HEK293 (cell line): ENCODE data around the gene PTPRA.
A peak's percentile ranks its signal among the peaks of the same experiment; 100 is the strongest.

Experiments
- CTCF ChIA-PET: fragments of 350-600 bp; formaldehyde crosslinking; extraction: SDS; loops from one replicate; lab custom pipeline; 2021; ENCODE audit warnings: antibody characterized with exemption; lab: Yijun Ruan, JAX
- POLR2A ChIA-PET: fragments of 300-600 bp; formaldehyde crosslinking; extraction: SDS; loops from one replicate; lab custom pipeline; 2020; ENCODE audit warnings: antibody characterized with exemption, inconsistent platforms; lab: Yijun Ruan, JAX
- H3K27ac ChIP-seq: fragments of 200-500 bp; sonication (Bioruptor generic); 2 replicates; pipeline ENCODE4 v1.5.1; 2014; ENCODE audit warnings: low read depth, low read length, control low read depth, inconsistent platforms; ENCODE audit errors: extremely low read depth
- H3K36me3 ChIP-seq, 2 experiments: fragments of 200-500 bp in 1 of 2; sonication (Bioruptor generic) in 1 of 2; 1 replicate in 1 of 2; 2 replicates in 1 of 2; pipeline ENCODE4 v1.5.1; 2014 to 2017; ENCODE audit warnings: inconsistent platforms in 2 of 2, low read length in 2 of 2; ENCODE audit not compliant: control insufficient read depth in 2 of 2, insufficient read depth in 1 of 2
- H3K4me1 ChIP-seq: fragments of 200-500 bp; sonication (Bioruptor generic); 2 replicates; pipeline ENCODE4 v1.5.1; 2014; ENCODE audit warnings: mild to moderate bottlenecking, low read length, inconsistent platforms; ENCODE audit not compliant: control insufficient read depth, insufficient read depth
- H3K4me3 ChIP-seq: 2 replicates; pipeline ENCODE4 v1.5.1; 2011; ENCODE audit warnings: low read depth, mild to moderate bottlenecking, control low read depth, low read length, moderate library complexity
- H3K9me3 ChIP-seq: fragments of 200-500 bp; sonication (Bioruptor generic); 2 replicates; pipeline ENCODE4 v1.5.1; 2014; ENCODE audit warnings: low read depth, low read length, inconsistent platforms; ENCODE audit not compliant: control insufficient read depth, insufficient read depth
- BCL11A ChIP-seq: fragments of 450-650 bp; formaldehyde crosslinking; IDR thresholded peaks from 2 replicates; pipeline ENCODE4 v1.5.1; 2016; ENCODE audit warnings: low read depth, missing biosample characterization, missing genetic modification characterization
- KLF7 ChIP-seq: fragments of 450-650 bp; formaldehyde crosslinking; IDR thresholded peaks from 2 replicates; pipeline ENCODE4 v1.5.1; 2016; ENCODE audit warnings: missing biosample characterization, missing genetic modification characterization, borderline replicate concordance
- KLF8 ChIP-seq: fragments of 450-650 bp; formaldehyde crosslinking; IDR thresholded peaks from 2 replicates; pipeline ENCODE4 v1.5.1; 2016; ENCODE audit warnings: missing biosample characterization, missing genetic modification characterization
- SALL2 ChIP-seq: fragments of 450-650 bp; formaldehyde crosslinking; IDR thresholded peaks from 2 replicates; pipeline ENCODE4 v1.5.0; 2017; ENCODE audit warnings: missing biosample characterization, mild to moderate bottlenecking, missing genetic modification characterization, borderline replicate concordance
- SCRT1 ChIP-seq: fragments of 450-650 bp; formaldehyde crosslinking; IDR thresholded peaks from 2 replicates; pipeline ENCODE4 v1.5.1; 2016; ENCODE audit warnings: missing biosample characterization, missing genetic modification characterization, borderline replicate concordance
- ZNF121 ChIP-seq: fragments of 450-650 bp; formaldehyde crosslinking; IDR thresholded peaks from 2 replicates; pipeline ENCODE4 v1.5.1; 2016; ENCODE audit warnings: missing biosample characterization, missing genetic modification characterization
- ZNF169 ChIP-seq: fragments of 450-650 bp; formaldehyde crosslinking; IDR thresholded peaks from 2 replicates; pipeline ENCODE4 v1.5.1; 2016; ENCODE audit warnings: missing biosample characterization, missing genetic modification characterization
- ZNF174 ChIP-seq: fragments of 450-650 bp; formaldehyde crosslinking; IDR thresholded peaks from 2 replicates; pipeline ENCODE4 v1.5.0; 2017; ENCODE audit warnings: missing biosample characterization, mild to moderate bottlenecking, missing genetic modification characterization
- ZNF366 ChIP-seq: fragments of 450-650 bp; formaldehyde crosslinking; conservative IDR thresholded peaks from 2 replicates; pipeline ENCODE4 v1.5.1; 2016; ENCODE audit warnings: missing biosample characterization, missing genetic modification characterization
- ZNF510 ChIP-seq: fragments of 450-650 bp; formaldehyde crosslinking; IDR thresholded peaks from 2 replicates; pipeline ENCODE4 v1.5.1; 2018; ENCODE audit warnings: mild to moderate bottlenecking, missing genetic modification characterization, missing biosample characterization; ENCODE audit not compliant: insufficient replicate concordance
- ZNF544 ChIP-seq: fragments of 450-650 bp; formaldehyde crosslinking; IDR thresholded peaks from 2 replicates; pipeline ENCODE4 v1.5.0; 2017; ENCODE audit warnings: missing biosample characterization, missing genetic modification characterization
- ZNF585B ChIP-seq: fragments of 450-650 bp; formaldehyde crosslinking; IDR thresholded peaks from 2 replicates; pipeline ENCODE4 v1.5.1; 2016; ENCODE audit warnings: missing biosample characterization, missing genetic modification characterization
- ZNF776 ChIP-seq: fragments of 450-650 bp; formaldehyde crosslinking; IDR thresholded peaks from 2 replicates; pipeline ENCODE4 v1.5.0; 2017; ENCODE audit warnings: missing biosample characterization, missing genetic modification characterization, borderline replicate concordance
- ZNF830 ChIP-seq: fragments of 450-650 bp; IDR thresholded peaks from 2 replicates; pipeline ENCODE4 v1.5.0; 2018; ENCODE audit warnings: missing biosample characterization, missing genetic modification characterization, low read depth, mild to moderate bottlenecking, moderate library complexity
- TF ChIP-seq, protein P1 (sequence below): fragments of 450-650 bp; formaldehyde crosslinking; IDR thresholded peaks from 2 replicates; pipeline ENCODE4 v1.5.1; 2016; ENCODE audit warnings: missing biosample characterization, missing genetic modification characterization
- TF ChIP-seq, protein P2 (sequence below): fragments of 450-650 bp; formaldehyde crosslinking; IDR thresholded peaks from 2 replicates; pipeline ENCODE4 v1.5.1; 2016; ENCODE audit warnings: missing biosample characterization, missing genetic modification characterization
- TF ChIP-seq, protein P3 (sequence below): fragments of 450-650 bp; formaldehyde crosslinking; IDR thresholded peaks from 2 replicates; pipeline ENCODE4 v1.5.1; 2016; ENCODE audit warnings: missing biosample characterization, missing genetic modification characterization
- TF ChIP-seq, protein P4 (sequence below): fragments of 450-650 bp; formaldehyde crosslinking; IDR thresholded peaks from 2 replicates; pipeline ENCODE4 v1.5.1; 2016; ENCODE audit warnings: missing biosample characterization, missing genetic modification characterization
- TF ChIP-seq, protein P5 (sequence below): fragments of 450-650 bp; formaldehyde crosslinking; IDR thresholded peaks from 2 replicates; pipeline ENCODE4 v1.5.1; 2016; ENCODE audit warnings: missing biosample characterization, missing genetic modification characterization

PTPRA gene

DNA sequence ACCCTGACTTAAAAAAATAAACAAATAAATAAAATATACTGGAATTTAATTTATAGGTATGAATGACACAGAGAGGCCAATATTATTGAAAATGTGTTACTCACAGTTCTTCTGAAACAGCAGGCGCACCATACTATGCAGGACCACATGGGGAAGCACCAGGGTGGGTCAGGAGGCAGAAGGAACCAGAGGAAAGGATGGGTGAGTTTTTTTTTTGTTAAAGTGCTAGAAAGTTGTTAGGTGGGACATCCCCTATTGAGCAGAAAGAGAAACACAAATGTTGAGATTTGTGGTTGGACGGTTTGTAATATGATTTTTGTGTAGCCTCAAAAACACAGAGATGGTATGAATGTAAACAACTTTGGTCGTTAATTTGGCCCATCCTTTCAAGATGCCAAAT is 26.0 kb downstream of the PTPRA start:
- Histone ChIP-seq H3K4me3 (no peak overlapping the region), H3K4me1 (no peaks in the 10 kb centered on the region), H3K27ac (no peak overlapping the region), H3K36me3 (peaks cover 0 to 15% of the 10 kb centered on the region in 2 experiments; a peak in 2 of 3 replicates), H3K9me3 (peaks cover 2% of the 10 kb centered on the region)
- TF ChIP-seq, protein P1, sequence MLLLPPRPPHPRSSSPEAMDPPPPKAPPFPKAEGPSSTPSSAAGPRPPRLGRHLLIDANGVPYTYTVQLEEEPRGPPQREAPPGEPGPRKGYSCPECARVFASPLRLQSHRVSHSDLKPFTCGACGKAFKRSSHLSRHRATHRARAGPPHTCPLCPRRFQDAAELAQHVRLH (tag by site-specific recombination): no peak
- TF ChIP-seq ZNF169 (no peak), ZNF174 (tag by site-specific recombination) (no peak)
- POLR2A ChIA-PET: no interaction called here
- CTCF ChIA-PET: interaction anchor here (0.7 kb wide), 1 partner anchor 69 kb away, joined by 3 read pairs; no protein-coding TSS in a partner anchor

DNA sequence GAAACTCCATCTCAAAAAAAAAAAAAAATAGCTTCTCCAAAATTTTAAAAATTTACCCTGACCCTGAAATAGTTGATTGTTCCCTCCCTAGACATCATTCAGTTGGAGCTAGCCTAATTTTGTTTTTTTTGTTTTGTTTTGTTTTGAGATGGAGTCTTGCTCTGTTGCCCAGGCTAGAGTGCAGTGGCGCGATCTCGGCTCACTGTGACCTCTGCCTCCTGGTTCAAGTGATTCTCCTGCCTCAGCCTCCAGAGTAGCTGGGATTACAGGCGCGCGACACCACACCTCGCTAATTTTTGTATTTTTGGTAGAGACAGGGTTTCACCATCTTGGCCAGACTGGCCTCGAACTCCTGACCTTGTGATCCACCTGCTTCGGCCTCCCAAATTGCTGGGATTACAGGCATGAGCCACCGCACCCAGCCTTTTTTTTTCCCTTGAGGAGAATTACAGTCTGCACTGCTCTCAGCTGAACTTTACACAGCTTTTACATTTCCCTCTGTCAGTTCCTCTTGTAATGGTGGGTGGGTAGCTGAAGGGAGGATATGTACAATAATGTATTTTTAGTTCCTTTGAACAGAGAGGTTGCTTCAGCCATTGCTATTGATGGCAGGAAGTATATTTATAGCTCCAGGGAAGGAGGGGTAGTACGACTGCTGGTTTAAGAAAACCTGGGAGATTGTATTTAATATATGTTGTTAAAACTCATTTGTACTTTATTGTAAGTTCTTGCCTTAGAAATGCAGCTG is 27.7 kb downstream of the PTPRA start:
- Histone ChIP-seq H3K9me3 (peaks cover 2% of the 10 kb centered on the region; the same call in 1 of the 2 replicates), H3K27ac (no peak overlapping the region), H3K36me3 (peaks cover 0 to 10% of the 10 kb centered on the region in 2 experiments; a peak in 2 of 3 replicates), H3K4me3 (no peak overlapping the region), H3K4me1 (no peaks in the 10 kb centered on the region)
- ChIA-PET CTCF (interaction anchor here (0.7 to 1.6 kb wide), 4 partner anchors 49 to 669 kb away, joined by 3 to 5 read pairs (median 4); no protein-coding TSS in a partner anchor), POLR2A (no interaction called here)
- TF ChIP-seq ZNF121 (tag by site-specific recombination) (peak; percentile 65), ZNF510 (tag by site-specific recombination) (no peak), ZNF776 (tag by site-specific recombination) (no peak), KLF8 (tag by site-specific recombination) (no peak)
- TF ChIP-seq, protein P2, sequence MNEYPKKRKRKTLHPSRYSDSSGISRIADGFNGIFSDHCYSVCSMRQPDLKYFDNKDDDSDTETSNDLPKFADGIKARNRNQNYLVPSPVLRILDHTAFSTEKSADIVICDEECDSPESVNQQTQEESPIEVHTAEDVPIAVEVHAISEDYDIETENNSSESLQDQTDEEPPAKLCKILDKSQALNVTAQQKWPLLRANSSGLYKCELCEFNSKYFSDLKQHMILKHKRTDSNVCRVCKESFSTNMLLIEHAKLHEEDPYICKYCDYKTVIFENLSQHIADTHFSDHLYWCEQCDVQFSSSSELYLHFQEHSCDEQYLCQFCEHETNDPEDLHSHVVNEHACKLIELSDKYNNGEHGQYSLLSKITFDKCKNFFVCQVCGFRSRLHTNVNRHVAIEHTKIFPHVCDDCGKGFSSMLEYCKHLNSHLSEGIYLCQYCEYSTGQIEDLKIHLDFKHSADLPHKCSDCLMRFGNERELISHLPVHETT: no peak
- TF ChIP-seq, protein P3, sequence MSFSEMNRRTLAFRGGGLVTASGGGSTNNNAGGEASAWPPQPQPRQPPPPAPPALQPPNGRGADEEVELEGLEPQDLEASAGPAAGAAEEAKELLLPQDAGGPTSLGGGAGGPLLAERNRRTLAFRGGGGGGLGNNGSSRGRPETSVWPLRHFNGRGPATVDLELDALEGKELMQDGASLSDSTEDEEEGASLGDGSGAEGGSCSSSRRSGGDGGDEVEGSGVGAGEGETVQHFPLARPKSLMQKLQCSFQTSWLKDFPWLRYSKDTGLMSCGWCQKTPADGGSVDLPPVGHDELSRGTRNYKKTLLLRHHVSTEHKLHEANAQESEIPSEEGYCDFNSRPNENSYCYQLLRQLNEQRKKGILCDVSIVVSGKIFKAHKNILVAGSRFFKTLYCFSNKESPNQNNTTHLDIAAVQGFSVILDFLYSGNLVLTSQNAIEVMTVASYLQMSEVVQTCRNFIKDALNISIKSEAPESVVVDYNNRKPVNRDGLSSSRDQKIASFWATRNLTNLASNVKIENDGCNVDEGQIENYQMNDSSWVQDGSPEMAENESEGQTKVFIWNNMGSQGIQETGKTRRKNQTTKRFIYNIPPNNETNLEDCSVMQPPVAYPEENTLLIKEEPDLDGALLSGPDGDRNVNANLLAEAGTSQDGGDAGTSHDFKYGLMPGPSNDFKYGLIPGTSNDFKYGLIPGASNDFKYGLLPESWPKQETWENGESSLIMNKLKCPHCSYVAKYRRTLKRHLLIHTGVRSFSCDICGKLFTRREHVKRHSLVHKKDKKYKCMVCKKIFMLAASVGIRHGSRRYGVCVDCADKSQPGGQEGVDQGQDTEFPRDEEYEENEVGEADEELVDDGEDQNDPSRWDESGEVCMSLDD: no peak

DNA sequence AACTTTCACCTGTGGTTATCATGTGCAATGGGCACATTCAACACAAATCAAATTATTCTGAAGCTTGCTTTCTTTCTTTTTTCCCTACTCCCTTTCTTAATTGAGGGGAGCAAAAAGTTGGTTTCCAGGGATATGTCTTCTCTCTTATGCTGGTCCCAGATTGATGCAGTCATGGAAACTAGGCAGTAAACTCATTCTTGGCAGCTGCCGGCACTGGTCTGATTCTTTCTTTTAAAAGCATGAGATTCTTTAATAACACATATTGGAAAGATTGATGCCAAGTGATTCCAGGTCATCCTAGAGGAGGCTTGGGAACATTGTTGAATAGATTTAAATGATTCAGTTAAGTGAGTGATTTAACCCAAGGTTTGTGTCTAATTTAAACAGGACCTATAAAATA is 29.0 kb downstream of the PTPRA start:
- Histone ChIP-seq H3K4me3 (no peak overlapping the region), H3K9me3 (no peaks in the 10 kb centered on the region), H3K27ac (no peak overlapping the region), H3K36me3 (peaks cover 0 to 1% of the 10 kb centered on the region in 2 experiments; a peak in 1 of 3 replicates), H3K4me1 (0 out of 2 replicates have a peak, but pooled peaks cover 1% of the 10 kb centered on the region)
- ChIA-PET CTCF (interaction anchor here (0.6 kb wide), 1 partner anchor 68 kb away, joined by 8 read pairs; no protein-coding TSS in a partner anchor), POLR2A (no interaction called here)
- no peak for TF ChIP-seq ZNF585B (tag by site-specific recombination)
- no peak for TF ChIP-seq BCL11A
- TF ChIP-seq SALL2: no peak
- TF ChIP-seq, protein P4, sequence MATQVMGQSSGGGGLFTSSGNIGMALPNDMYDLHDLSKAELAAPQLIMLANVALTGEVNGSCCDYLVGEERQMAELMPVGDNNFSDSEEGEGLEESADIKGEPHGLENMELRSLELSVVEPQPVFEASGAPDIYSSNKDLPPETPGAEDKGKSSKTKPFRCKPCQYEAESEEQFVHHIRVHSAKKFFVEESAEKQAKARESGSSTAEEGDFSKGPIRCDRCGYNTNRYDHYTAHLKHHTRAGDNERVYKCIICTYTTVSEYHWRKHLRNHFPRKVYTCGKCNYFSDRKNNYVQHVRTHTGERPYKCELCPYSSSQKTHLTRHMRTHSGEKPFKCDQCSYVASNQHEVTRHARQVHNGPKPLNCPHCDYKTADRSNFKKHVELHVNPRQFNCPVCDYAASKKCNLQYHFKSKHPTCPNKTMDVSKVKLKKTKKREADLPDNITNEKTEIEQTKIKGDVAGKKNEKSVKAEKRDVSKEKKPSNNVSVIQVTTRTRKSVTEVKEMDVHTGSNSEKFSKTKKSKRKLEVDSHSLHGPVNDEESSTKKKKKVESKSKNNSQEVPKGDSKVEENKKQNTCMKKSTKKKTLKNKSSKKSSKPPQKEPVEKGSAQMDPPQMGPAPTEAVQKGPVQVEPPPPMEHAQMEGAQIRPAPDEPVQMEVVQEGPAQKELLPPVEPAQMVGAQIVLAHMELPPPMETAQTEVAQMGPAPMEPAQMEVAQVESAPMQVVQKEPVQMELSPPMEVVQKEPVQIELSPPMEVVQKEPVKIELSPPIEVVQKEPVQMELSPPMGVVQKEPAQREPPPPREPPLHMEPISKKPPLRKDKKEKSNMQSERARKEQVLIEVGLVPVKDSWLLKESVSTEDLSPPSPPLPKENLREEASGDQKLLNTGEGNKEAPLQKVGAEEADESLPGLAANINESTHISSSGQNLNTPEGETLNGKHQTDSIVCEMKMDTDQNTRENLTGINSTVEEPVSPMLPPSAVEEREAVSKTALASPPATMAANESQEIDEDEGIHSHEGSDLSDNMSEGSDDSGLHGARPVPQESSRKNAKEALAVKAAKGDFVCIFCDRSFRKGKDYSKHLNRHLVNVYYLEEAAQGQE: no peak
- no peak for TF ChIP-seq ZNF830 (tag by site-specific recombination)
- TF ChIP-seq, protein P5, sequence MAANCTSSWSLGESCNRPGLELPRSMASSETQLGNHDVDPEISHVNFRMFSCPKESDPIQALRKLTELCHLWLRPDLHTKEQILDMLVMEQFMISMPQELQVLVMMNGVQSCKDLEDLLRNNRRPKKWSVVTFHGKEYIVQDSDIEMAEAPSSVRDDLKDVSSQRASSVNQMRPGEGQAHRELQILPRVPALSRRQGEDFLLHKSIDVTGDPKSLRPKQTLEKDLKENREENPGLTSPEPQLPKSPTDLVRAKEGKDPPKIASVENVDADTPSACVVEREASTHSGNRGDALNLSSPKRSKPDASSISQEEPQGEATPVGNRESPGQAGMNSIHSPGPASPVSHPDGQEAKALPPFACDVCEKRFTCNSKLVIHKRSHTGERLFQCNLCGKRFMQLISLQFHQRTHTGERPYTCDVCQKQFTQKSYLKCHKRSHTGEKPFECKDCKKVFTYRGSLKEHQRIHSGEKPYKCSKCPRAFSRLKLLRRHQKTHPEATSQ: no peak
- no peak for TF ChIP-seq ZNF544
- no peak for TF ChIP-seq KLF7 (tag by site-specific recombination)
- no peak for TF ChIP-seq SCRT1 (tag by site-specific recombination)
- TF ChIP-seq ZNF366 (tag by site-specific recombination): no peak
